Kidney epithelial cell (primary cell): ENCODE data around the gene PTPRZ1. TPM values are rescaled to one million over a fixed set of nuclear protein-coding genes. Genes with fewer than 3 reads are reported as not detected.

ENCODE experiments used
- DNase-seq: peaks from one replicate; pipeline ENCODE4 v3.0.0-alpha.2; 2010; ENCODE audit warnings: low read depth
- H3K27me3 ChIP-seq: 2 replicates; pipeline ENCODE4 v1.6.0; 2011; ENCODE audit warnings: low read length; ENCODE audit not compliant: control insufficient read depth, insufficient read depth
- H3K36me3 ChIP-seq: 2 replicates; pipeline ENCODE4 v1.5.1; 2011; ENCODE audit warnings: low read length; ENCODE audit not compliant: control insufficient read depth, insufficient read depth
- H3K4me3 ChIP-seq: 2 replicates; pipeline ENCODE4 v1.5.1; 2011; ENCODE audit warnings: low read depth, mild to moderate bottlenecking, control low read depth, low read length
- CTCF ChIP-seq: IDR thresholded peaks from 2 replicates; pipeline ENCODE4 v1.5.1; 2011; ENCODE audit warnings: mild to moderate bottlenecking, moderate library complexity, low read length, control low read depth, inconsistent platforms; ENCODE audit not compliant: insufficient read depth, poor library complexity, severe bottlenecking
- total RNA-seq: library from RNA; depleted of rRNA; stranded (reverse); fragments of >200 nt; gene quantifications from 2 replicates; pipeline ENCODE4 v1.2.3, GENCODE V29; 2015

PTPRZ1 gene
- total RNA-seq, 1 donor from 2014 or later, result 0.04 TPM

DNA sequence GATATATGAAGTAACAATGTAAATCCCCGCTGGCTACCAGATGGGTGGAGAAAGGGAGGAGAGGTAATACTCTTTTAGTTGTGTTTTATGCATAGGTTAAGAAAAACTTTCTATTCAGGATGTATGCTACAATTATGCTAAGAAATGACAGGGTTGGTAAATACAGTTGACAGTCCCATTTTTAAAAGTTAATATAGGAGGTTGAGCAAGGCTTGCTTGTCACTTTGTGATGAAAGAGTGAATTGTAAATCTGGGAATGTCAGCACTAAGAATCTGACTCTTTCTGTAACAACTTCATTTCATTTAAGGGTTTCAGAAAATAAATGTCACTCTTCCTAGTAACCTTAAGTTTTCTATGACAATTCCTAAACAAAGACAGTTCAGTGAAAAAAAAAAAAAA, 59.8 kb downstream of the PTPRZ1 start:
- H3K27me3 ChIP-seq, result no peaks in the 10 kb centered on the region
- no peak overlapping the region for H3K4me3 ChIP-seq
- H3K36me3 ChIP-seq, result no peaks in the 10 kb centered on the region
- no peak for TF ChIP-seq CTCF
- DNase-seq, result no peak

DNA sequence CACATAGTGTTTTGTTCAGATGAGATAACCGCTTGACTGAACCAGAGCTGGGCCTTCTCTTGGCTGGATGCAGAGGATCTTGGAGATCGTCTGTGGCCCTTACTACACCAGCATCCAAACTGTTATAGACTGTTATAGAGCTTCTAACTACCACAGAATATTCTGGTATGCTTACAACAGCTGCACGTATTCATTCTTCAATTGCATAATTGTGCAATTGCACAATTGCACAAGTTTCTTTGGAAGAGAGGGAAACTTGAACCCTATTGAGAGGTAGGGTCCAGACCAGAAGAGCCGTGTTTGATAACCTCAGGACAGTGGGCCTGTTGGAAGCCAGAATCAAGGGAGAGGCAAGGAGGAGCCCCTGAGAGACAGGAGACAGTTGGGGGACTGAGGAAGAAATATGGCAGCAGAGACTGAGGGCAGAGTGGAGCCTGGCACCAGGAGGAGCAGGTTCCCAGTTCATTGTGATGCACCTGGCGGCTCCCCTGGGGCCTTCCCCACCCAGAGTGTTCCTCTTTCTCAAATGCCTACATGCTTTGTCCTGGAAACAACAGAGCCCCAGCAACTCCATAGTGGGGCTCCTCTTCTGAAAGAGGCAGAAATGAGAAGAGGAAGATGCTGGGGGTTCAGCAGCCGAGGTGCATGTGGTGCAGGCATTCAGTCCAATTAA, 64.1 kb downstream of the PTPRZ1 start:
- TF ChIP-seq CTCF, result no peak
- Histone ChIP-seq H3K4me3 (no peak overlapping the region), H3K36me3 (no peaks in the 10 kb centered on the region), H3K27me3 (no peaks in the 10 kb centered on the region)
- no peak for DNase-seq

GRCh38 chr7:121938429-121938996, 65.6 kb downstream of the PTPRZ1 start:
- no peak for DNase-seq
- H3K4me3 ChIP-seq, result no peak overlapping the region
- TF ChIP-seq CTCF, result no peak
- no peaks in the 10 kb centered on the region for H3K27me3 ChIP-seq
- no peaks in the 10 kb centered on the region for H3K36me3 ChIP-seq

GRCh38 chr7:121940918-121941317, 68.0 kb downstream of the PTPRZ1 start:
- DNase-seq, result no peak
- H3K4me3 ChIP-seq, result no peak overlapping the region
- H3K36me3 ChIP-seq, result no peaks in the 10 kb centered on the region

GRCh38 chr7:121941830-121942229, 68.9 kb downstream of the PTPRZ1 start:
- H3K4me3 ChIP-seq, result no peak overlapping the region
- H3K36me3 ChIP-seq, result no peaks in the 10 kb centered on the region
- no peak for DNase-seq
- no peak for TF ChIP-seq CTCF
- H3K27me3 ChIP-seq, result no peaks in the 10 kb centered on the region

More at GRCh38 chr7:121940918-121941317, 68.0 kb downstream of the PTPRZ1 start:
- no peaks in the 10 kb centered on the region for H3K27me3 ChIP-seq
- no peak for TF ChIP-seq CTCF

DNA sequence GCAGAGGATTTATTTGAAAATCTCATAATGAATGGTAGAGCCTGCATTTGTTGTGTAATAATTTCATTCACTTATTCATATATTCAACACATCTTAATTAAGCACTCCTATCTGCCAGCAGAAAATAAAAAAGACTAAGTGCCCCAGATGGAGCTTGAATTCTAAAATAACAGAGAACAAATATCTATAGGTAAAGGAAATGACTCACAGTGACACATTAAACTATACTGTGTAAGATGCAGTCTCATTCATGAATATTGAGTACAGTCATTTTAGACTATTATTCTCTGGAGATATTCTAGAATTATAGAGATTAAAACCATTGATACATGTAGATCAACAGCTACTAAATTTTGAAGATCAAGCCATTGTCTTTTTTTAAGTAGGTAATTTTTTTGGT, 72.1 kb downstream of the PTPRZ1 start:
- H3K4me3 ChIP-seq, result no peak overlapping the region
- no peak for TF ChIP-seq CTCF

More for the DNA sequence above, 72.1 kb downstream of the PTPRZ1 start:
- H3K36me3 ChIP-seq, result no peaks in the 10 kb centered on the region
- DNase-seq, result no peak
- H3K27me3 ChIP-seq, result no peaks in the 10 kb centered on the region
